ENCODE measurements around the gene TTLL11.
"Not testable (repeated sequence)": the region's sequence is repeated elsewhere in the genome, so short reads cannot be mapped to it uniquely, and the experiment has no call there.

Gene TTLL11

GRCh38 chr9:121809356-121810050, 283.6 kb downstream of the TTLL11 start:
- FAIRE-seq = no peak

- FAIRE-seq = no peak
These were observed 284.3 kb downstream of the TTLL11 start for GRCh38 chr9:121808781-121809180.

GRCh38 chr9:121807823-121808278, 285.3 kb downstream of the TTLL11 start:
- no peak for FAIRE-seq

- no peak for FAIRE-seq
These were observed 285.9 kb downstream of the TTLL11 start for GRCh38 chr9:121807069-121807822.

- no peak for FAIRE-seq
These were observed 290.4 kb downstream of the TTLL11 start for GRCh38 chr9:121802753-121803152.

- FAIRE-seq = no peak
These were observed 291.5 kb downstream of the TTLL11 start for GRCh38 chr9:121801579-121801978.

GRCh38 chr9:121800376-121800775, 292.7 kb downstream of the TTLL11 start:
- FAIRE-seq = no peak

- no peak for FAIRE-seq
These were observed 294.2 kb downstream of the TTLL11 start for GRCh38 chr9:121798941-121799340.

- no peak for FAIRE-seq
These were observed 296.0 kb downstream of the TTLL11 start for GRCh38 chr9:121797081-121797480.

GRCh38 chr9:121794334-121794733, 298.8 kb downstream of the TTLL11 start:
- not testable (repeated sequence) for FAIRE-seq

- not testable (repeated sequence) for FAIRE-seq
These were observed 300.6 kb downstream of the TTLL11 start for GRCh38 chr9:121792476-121792875.

- no peak for FAIRE-seq
These were observed 302.3 kb downstream of the TTLL11 start for GRCh38 chr9:121790841-121791240.

- FAIRE-seq = no peak
These were observed 304.3 kb downstream of the TTLL11 start for GRCh38 chr9:121788686-121789366.

GRCh38 chr9:121786998-121787422, 306.1 kb downstream of the TTLL11 start:
- FAIRE-seq = no peak

- no peak for FAIRE-seq
These were observed 306.6 kb downstream of the TTLL11 start for GRCh38 chr9:121786543-121786948.

GRCh38 chr9:121785673-121786542, 307.2 kb downstream of the TTLL11 start:
- FAIRE-seq = no peak

GRCh38 chr9:121784731-121785411, 308.2 kb downstream of the TTLL11 start:
- no peak for FAIRE-seq

- FAIRE-seq = no peak
These were observed 309.3 kb downstream of the TTLL11 start for GRCh38 chr9:121783521-121784507.

- FAIRE-seq = no peak
These were observed 310.0 kb downstream of the TTLL11 start for GRCh38 chr9:121783111-121783510.

GRCh38 chr9:121782514-121783110, 310.5 kb downstream of the TTLL11 start:
- no peak for FAIRE-seq
